Tibial nerve (tissue), 4 donors: Measurements from ENCODE around the gene ELMO1.

ENCODE experiments used
- CTCF ChIP-seq, 5 experiments: fragments of 200-600 bp in 3 of 5; fragments of 450-650 bp in 2 of 5; sonication (generic) in 3 of 5; IDR thresholded peaks; one replicate each; pipeline ENCODE4 v1.5.1; 2016 to 2019; ENCODE audit warnings: antibody characterized with exemption in 5 of 5, mild to moderate bottlenecking in 3 of 5, moderate library complexity in 2 of 5
- EP300 ChIP-seq, 2 donors: sonication (generic); formaldehyde crosslinking; IDR thresholded peaks; one replicate each; pipeline ENCODE4 v1.6.1; 2017; ENCODE audit warnings: antibody characterized with exemption in 2 of 2, mild to moderate bottlenecking in 1 of 2
- POLR2A ChIP-seq, 2 donors: fragments of 450-650 bp; IDR thresholded peaks; one replicate each; pipeline ENCODE4 v1.6.1; 2017; ENCODE audit warnings: antibody characterized with exemption in 2 of 2, mild to moderate bottlenecking in 2 of 2, moderate library complexity in 2 of 2

GRCh38 chr7:37131855-37132254 lies 316.8 kb downstream of the ELMO1 start:
- no peak for TF ChIP-seq CTCF (IDR thresholded peaks at IDR 0.05)
- no peak for TF ChIP-seq POLR2A (IDR thresholded peaks at IDR 0.05)
- TF ChIP-seq EP300 (IDR thresholded peaks at IDR 0.05): no peak
